HepG2 (cell line): ENCODE measurements around the gene REEP3. TPM values are rescaled to one million over a fixed set of nuclear protein-coding genes. Genes with fewer than 3 reads are reported as not detected.

ENCODE experiments used
- ATAC-seq: fragments of 200-7000 bp; cut with Tn5 transposase; 3 replicates; pipeline ENCODE4 v1.9.1; 2020; ENCODE audit warnings: mild to moderate bottlenecking, moderate library complexity
- BruUV-seq: library from RNA; stranded (reverse); fragments of 400-500 nt; replicated peaks from 2 replicates; lab custom pipeline; 2021; lab: Mats Ljungman, UMichigan
- CTCF ChIA-PET: fragments of 300-600 bp; formaldehyde crosslinking; extraction: SDS; loops from one replicate; lab custom pipeline; 2021; ENCODE audit warnings: low total read pairs, inconsistent platforms, low intra/inter-chr PET ratio; lab: Yijun Ruan, JAX
- POLR2A ChIA-PET: fragments of 350-600 bp; sonication (Branson Sonifier 250); formaldehyde crosslinking; loops from one replicate; lab custom pipeline; 2020; ENCODE audit warnings: antibody characterized with exemption, inconsistent platforms; lab: Yijun Ruan, JAX
- DNase-seq: peaks from one replicate; pipeline ENCODE4 v3.0.0-alpha.2; 2015; ENCODE audit warnings: low spot score
- FAIRE-seq: peaks from 3 replicates; lab custom pipeline; 2011; peaks lifted over from hg19 to GRCh38; lab: Jason Lieb, UNC
- H2AFZ ChIP-seq: one replicate; pipeline ENCODE4 v1.6.1; 2011; ENCODE audit warnings: low read length, inconsistent platforms
- H3K27ac ChIP-seq: fragments of 300-600 bp; 3 replicates; pipeline ENCODE4 v1.8.0; 2011; ENCODE audit warnings: mixed run types, mild to moderate bottlenecking, mixed read lengths, low read length, inconsistent platforms; ENCODE audit not compliant: insufficient read depth; ENCODE audit errors: extremely low read length
- H3K27me3 ChIP-seq, 2 experiments: fragments of 200-600 bp in 1 of 2; 2 replicates in 1 of 2; 3 replicates in 1 of 2; pipeline versions ENCODE4 v1.6.0 to v1.8.0; 2011; ENCODE audit warnings: low read length in 2 of 2, mild to moderate bottlenecking in 2 of 2, moderate library complexity in 2 of 2, inconsistent platforms in 1 of 2; ENCODE audit not compliant: insufficient read depth in 2 of 2, control insufficient read depth in 1 of 2
- H3K36me3 ChIP-seq, 2 experiments: fragments of 200-600 bp in 1 of 2; replicated peaks in 1 of 2; 2 replicates in 1 of 2; 3 replicates in 1 of 2; pipeline versions ENCODE4 v1.5.1 to v1.8.0; 2011; ENCODE audit warnings: low read length in 2 of 2, inconsistent platforms in 1 of 2; ENCODE audit not compliant: insufficient read depth in 2 of 2, control insufficient read depth in 1 of 2
- H3K4me1 ChIP-seq: 2 replicates; pipeline ENCODE4 v1.5.1; 2012; ENCODE audit warnings: low read length, inconsistent platforms; ENCODE audit not compliant: insufficient read depth
- H3K4me2 ChIP-seq: 2 replicates; pipeline ENCODE4 v1.6.0; 2011; ENCODE audit warnings: low read depth, low read length, inconsistent platforms
- H3K4me3 ChIP-seq, 3 experiments: fragments of 200-600 bp in 1 of 3; sonication (generic), shearing (Covaris generic) in 1 of 3; replicated peaks in 1 of 3; 2 replicates each; pipeline ENCODE4 v1.5.1; 2011 to 2016; ENCODE audit warnings: low read length in 3 of 3, inconsistent platforms in 2 of 3, low read depth in 2 of 3, mild to moderate bottlenecking in 2 of 3, control low read depth in 1 of 3, mixed read lengths in 1 of 3; ENCODE audit not compliant: insufficient read depth in 1 of 3
- H3K79me2 ChIP-seq: one replicate; pipeline ENCODE4 v1.6.1; 2011; ENCODE audit warnings: low read length, inconsistent platforms; ENCODE audit not compliant: insufficient read depth
- H3K9ac ChIP-seq: 2 replicates; pipeline ENCODE4 v1.6.0; 2011; ENCODE audit warnings: mild to moderate bottlenecking, low read depth, low read length, inconsistent platforms; ENCODE audit not compliant: insufficient read depth
- H3K9me3 ChIP-seq: 2 replicates; pipeline ENCODE4 v1.5.1; 2012; ENCODE audit warnings: mild to moderate bottlenecking, low read length
- H4K20me1 ChIP-seq: 2 replicates; pipeline ENCODE4 v1.6.0; 2011; ENCODE audit warnings: inconsistent platforms, mild to moderate bottlenecking, low read length, moderate library complexity; ENCODE audit not compliant: insufficient read depth
- ARID5B ChIP-seq: IDR thresholded peaks from 2 replicates; pipeline ENCODE4 v1.4.0; 2020; ENCODE audit warnings: mild to moderate bottlenecking, missing genetic modification reagents
- ARNT2 ChIP-seq: sonication (generic); formaldehyde crosslinking; IDR thresholded peaks from 2 replicates; pipeline ENCODE4 v1.8.0; 2022; ENCODE audit warnings: mild to moderate bottlenecking, low read depth, missing genetic modification reagents, moderate library complexity
- ATRX ChIP-seq: sonication (generic); formaldehyde crosslinking; IDR thresholded peaks from 2 replicates; pipeline ENCODE4 v1.4.0; 2020; ENCODE audit warnings: missing genetic modification reagents, borderline replicate concordance
- CEBPB ChIP-seq: IDR thresholded peaks from 2 replicates; pipeline ENCODE4 v1.6.1; 2011; ENCODE audit warnings: low read depth, low read length, improper control_type of control experiment, borderline replicate concordance
- CEBPG ChIP-seq: IDR thresholded peaks from 2 replicates; pipeline ENCODE4 v1.6.1; 2016
- FOXA3 ChIP-seq: IDR thresholded peaks from 2 replicates; pipeline ENCODE4 v1.6.1; 2016; ENCODE audit warnings: missing genetic modification reagents, missing compliant biosample characterization
- GATAD2A ChIP-seq: IDR thresholded peaks from 2 replicates; pipeline ENCODE4 v1.6.1; 2016
- POGZ ChIP-seq: sonication (generic); formaldehyde crosslinking; IDR thresholded peaks from 2 replicates; pipeline ENCODE4 v1.4.0; 2020; ENCODE audit warnings: mild to moderate bottlenecking, missing genetic modification reagents
- RELA ChIP-seq: sonication (generic); formaldehyde crosslinking; IDR thresholded peaks from 2 replicates; pipeline ENCODE4 v1.4.0; 2020; ENCODE audit warnings: missing genetic modification reagents
- SKI ChIP-seq: fragments of 450-650 bp; IDR thresholded peaks from one replicate; pipeline ENCODE4 v1.6.1; 2018; ENCODE audit warnings: mild to moderate bottlenecking; ENCODE audit not compliant: partially characterized antibody
- TMF1 ChIP-seq: sonication (generic); formaldehyde crosslinking; IDR thresholded peaks from 2 replicates; pipeline ENCODE4 v1.8.1; 2022; ENCODE audit warnings: low read depth, missing genetic modification reagents
- ZNF281 ChIP-seq: sonication (generic); formaldehyde crosslinking; IDR thresholded peaks from 2 replicates; pipeline ENCODE4 v1.4.0; 2020; ENCODE audit warnings: missing genetic modification reagents, borderline replicate concordance
- ZNF335 ChIP-seq: sonication (generic); formaldehyde crosslinking; IDR thresholded peaks from 2 replicates; pipeline ENCODE4 v1.4.0; 2020; ENCODE audit warnings: missing genetic modification reagents
- WGBS: methylation state at CpG from one replicate; pipeline ENCODE4 v1.1.6; 2017; ENCODE audit warnings: low lambda C conversion rate; 5-methylcytosine and 5-hydroxymethylcytosine counted together
- in situ Hi-C: cut with HindIII; loops from 2 replicates; pipeline ENCODE4 v1.10.0; 2017; ENCODE audit warnings: low pct_unique_long_range_greater_than_20kb; ENCODE audit not compliant: extremely low pct_ligation_motif_present
- intact Hi-C: fragments of 100-400 bp; cut with micrococcal nuclease; formaldehyde crosslinking; loops from one replicate; pipeline ENCODE4 v1.10.0; 2022; ENCODE audit not compliant: unreplicated experiment
- polyA plus RNA-seq, 8 experiments: library from polyadenylated mRNA; depleted of rRNA in 3 of 8; stranded (reverse) in 7 of 8; unstranded in 1 of 8; fragments of >200 nt; fragmentation: Illumina TruSeq in 4 of 8; extraction: Trizol in 4 of 8; gene quantifications; 2 replicates each; pipeline versions ENCODE4 v1.2.1 to v1.2.3, GENCODE V29; 2011 to 2016; ENCODE audit warnings: low read depth in 4 of 8, missing spikeins in 1 of 8, mixed read lengths in 1 of 8; ENCODE audit not compliant: insufficient read depth in 1 of 8
- total RNA-seq, 5 experiments: library from RNA; depleted of rRNA; stranded (reverse); fragments of >200 nt; fragmentation: Illumina TruSeq; extraction: Trizol; gene quantifications; 2 replicates each; pipeline ENCODE4 v1.2.3, GENCODE V29; 2016; ENCODE audit warnings: low read depth in 1 of 5
- TF ChIP-seq, protein P1 (sequence below): sonication (generic); IDR thresholded peaks from 2 replicates; pipeline ENCODE4 v1.6.1; 2016; ENCODE audit warnings: low read depth, borderline replicate concordance
- TF ChIP-seq, protein P2 (sequence below): IDR thresholded peaks from 2 replicates; pipeline ENCODE4 v1.6.1; 2016; ENCODE audit warnings: low read depth

REEP3 gene
- total and polyA plus RNA-seq, 2 of the 13 experiments (the other 11 are each of a cell fraction or from before 2014, with no cell fraction given), result 7.1 to 31.4 TPM

GRCh38 chr10:63497321-63497720, 23.9 kb upstream of the REEP3 start (continued):
- TF ChIP-seq ZNF335 (CRISPR knock-in tag), result no peak
- TF ChIP-seq ARNT2 (CRISPR knock-in tag), result no peak
- TF ChIP-seq ZNF281 (CRISPR knock-in tag), result no peak
- TF ChIP-seq, protein P1, sequence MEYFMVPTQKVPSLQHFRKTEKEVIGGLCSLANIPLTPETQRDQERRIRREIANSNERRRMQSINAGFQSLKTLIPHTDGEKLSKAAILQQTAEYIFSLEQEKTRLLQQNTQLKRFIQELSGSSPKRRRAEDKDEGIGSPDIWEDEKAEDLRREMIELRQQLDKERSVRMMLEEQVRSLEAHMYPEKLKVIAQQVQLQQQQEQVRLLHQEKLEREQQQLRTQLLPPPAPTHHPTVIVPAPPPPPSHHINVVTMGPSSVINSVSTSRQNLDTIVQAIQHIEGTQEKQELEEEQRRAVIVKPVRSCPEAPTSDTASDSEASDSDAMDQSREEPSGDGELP, result no peak
- TF ChIP-seq, all 625 proteins: peak for 0

GRCh38 chr10:63498665-63499064, 22.5 kb upstream of the REEP3 start:
- Histone ChIP-seq H3K4me2 (no peak overlapping the region), H2AFZ (no peak overlapping the region), H3K27ac (no peak overlapping the region), H3K4me3 (no peak overlapping the region), H3K27me3 (no peaks in the 10 kb centered on the region), H4K20me1 (peaks cover 4% of the 10 kb centered on the region), H3K36me3 (peaks cover 0 to 5% of the 10 kb centered on the region in 2 experiments; a peak in 1 of 5 replicates), H3K9ac (no peak overlapping the region), H3K4me1 (peaks cover 33% of the 10 kb centered on the region), H3K79me2 (peaks cover 87% of the 10 kb centered on the region), H3K9me3 (no peaks in the 10 kb centered on the region)
- ChIA-PET CTCF (no interaction called here), POLR2A (no interaction called here)
- intact Hi-C loops, result no loop called here
- in situ Hi-C loops, result no loop called here
- WGBS, result 65% methylated on average over 1 of the region's 1 CpG
- ATAC-seq (no peak; the same call in 2 of the 3 replicates), DNase-seq (no peak), FAIRE-seq (no peak)
- no TSS peak for BruUV-seq
- TF ChIP-seq TMF1 (CRISPR knock-in tag) (no peak), CEBPB (peak; percentile 75), SKI (no peak), FOXA3 (CRISPR knock-in tag) (peak; percentile 39; the same call in 1 of the 2 replicates), GATAD2A (peak; percentile 49; the same call in 1 of the 2 replicates), RELA (CRISPR knock-in tag) (no peak), CEBPG (CRISPR knock-in tag) (peak; percentile 73), POGZ (CRISPR knock-in tag) (0 out of 2 replicates have a peak, but pooled peaks have one; percentile 23), ARID5B (peak; percentile 34; the same call in 1 of the 2 replicates), ATRX (no peak)
- TF ChIP-seq, protein P2, sequence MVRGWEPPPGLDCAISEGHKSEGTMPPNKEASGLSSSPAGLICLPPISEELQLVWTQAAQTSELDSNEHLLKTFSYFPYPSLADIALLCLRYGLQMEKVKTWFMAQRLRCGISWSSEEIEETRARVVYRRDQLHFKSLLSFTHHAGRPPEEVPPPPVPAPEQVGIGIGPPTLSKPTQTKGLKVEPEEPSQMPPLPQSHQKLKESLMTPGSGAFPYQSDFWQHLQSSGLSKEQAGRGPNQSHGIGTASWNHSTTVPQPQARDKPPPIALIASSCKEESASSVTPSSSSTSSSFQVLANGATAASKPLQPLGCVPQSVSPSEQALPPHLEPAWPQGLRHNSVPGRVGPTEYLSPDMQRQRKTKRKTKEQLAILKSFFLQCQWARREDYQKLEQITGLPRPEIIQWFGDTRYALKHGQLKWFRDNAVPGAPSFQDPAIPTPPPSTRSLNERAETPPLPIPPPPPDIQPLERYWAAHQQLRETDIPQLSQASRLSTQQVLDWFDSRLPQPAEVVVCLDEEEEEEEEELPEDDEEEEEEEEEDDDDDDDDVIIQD (CRISPR knock-in tag), result peak; percentile 88; the same call in 1 of the 2 replicates
